Panc1 (cell line): ENCODE measurements around the gene ZFTA.

ENCODE experiments used
- SIN3A ChIP-seq: IDR thresholded peaks from 2 replicates; pipeline ENCODE4 v1.6.1; 2012; ENCODE audit warnings: low read depth, mild to moderate bottlenecking, low read length, moderate library complexity, borderline replicate concordance; ENCODE audit not compliant: insufficient read depth
- TCF7L2 ChIP-seq: IDR thresholded peaks from 2 replicates; pipeline ENCODE4 v1.6.1; 2011; ENCODE audit warnings: mild to moderate bottlenecking, low read depth, low read length, inconsistent platforms
- TF ChIP-seq, protein P1 (sequence below): fragments of 450-650 bp; IDR thresholded peaks from 2 replicates; pipeline ENCODE4 v1.5.1; 2017; ENCODE audit warnings: mild to moderate bottlenecking

DNA sequence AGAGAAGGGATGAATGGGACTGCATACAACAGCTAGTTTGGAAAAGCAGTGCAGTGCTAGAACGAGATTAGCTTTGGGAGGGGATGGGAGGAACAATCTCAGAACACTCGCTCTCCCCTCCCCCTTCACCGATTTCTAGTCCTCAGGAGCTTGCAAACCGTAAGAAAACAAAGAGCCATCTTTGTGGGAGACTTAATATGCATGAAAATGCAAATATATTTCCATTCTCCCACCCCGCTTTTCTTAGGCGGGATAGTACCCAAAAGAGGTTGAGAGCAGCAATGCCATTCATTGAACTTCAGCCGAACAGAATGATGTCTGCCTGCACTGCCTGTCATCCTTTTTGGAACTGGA lies 45.8 kb upstream of the ZFTA start:
- TF ChIP-seq, protein P1, sequence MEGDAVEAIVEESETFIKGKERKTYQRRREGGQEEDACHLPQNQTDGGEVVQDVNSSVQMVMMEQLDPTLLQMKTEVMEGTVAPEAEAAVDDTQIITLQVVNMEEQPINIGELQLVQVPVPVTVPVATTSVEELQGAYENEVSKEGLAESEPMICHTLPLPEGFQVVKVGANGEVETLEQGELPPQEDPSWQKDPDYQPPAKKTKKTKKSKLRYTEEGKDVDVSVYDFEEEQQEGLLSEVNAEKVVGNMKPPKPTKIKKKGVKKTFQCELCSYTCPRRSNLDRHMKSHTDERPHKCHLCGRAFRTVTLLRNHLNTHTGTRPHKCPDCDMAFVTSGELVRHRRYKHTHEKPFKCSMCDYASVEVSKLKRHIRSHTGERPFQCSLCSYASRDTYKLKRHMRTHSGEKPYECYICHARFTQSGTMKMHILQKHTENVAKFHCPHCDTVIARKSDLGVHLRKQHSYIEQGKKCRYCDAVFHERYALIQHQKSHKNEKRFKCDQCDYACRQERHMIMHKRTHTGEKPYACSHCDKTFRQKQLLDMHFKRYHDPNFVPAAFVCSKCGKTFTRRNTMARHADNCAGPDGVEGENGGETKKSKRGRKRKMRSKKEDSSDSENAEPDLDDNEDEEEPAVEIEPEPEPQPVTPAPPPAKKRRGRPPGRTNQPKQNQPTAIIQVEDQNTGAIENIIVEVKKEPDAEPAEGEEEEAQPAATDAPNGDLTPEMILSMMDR, result no peak
- TF ChIP-seq TCF7L2 (no peak), SIN3A (no peak)
